Rectal smooth muscle tissue (tissue), 1 donor: Measurements from ENCODE around the gene B4GALT4.

Source experiments
- H3K27ac ChIP-seq: one replicate; pipeline ENCODE4 v1.7.0; 2013; ENCODE audit warnings: low read depth, low read length, inconsistent platforms
- H3K27me3 ChIP-seq: one replicate; pipeline ENCODE4 v1.7.0; 2013; ENCODE audit warnings: low read length; ENCODE audit not compliant: control insufficient read depth, insufficient read depth
- H3K36me3 ChIP-seq: one replicate; pipeline ENCODE4 v1.7.0; 2013; ENCODE audit warnings: low read length; ENCODE audit not compliant: control insufficient read depth, insufficient read depth
- H3K4me1 ChIP-seq: one replicate; pipeline ENCODE4 v1.7.0; 2013; ENCODE audit warnings: low read length; ENCODE audit not compliant: control insufficient read depth, insufficient read depth
- H3K4me3 ChIP-seq: one replicate; pipeline ENCODE4 v1.7.0; 2013; ENCODE audit warnings: low read length
- H3K9ac ChIP-seq: one replicate; pipeline ENCODE4 v1.7.0; 2013; ENCODE audit warnings: low read length

Gene B4GALT4

GRCh38 chr3:119211193-119211592 lies 29.5 kb downstream of the B4GALT4 start:
- H3K36me3 ChIP-seq, result peaks cover 23% of the 10 kb centered on the region
- no peaks in the 10 kb centered on the region for H3K27me3 ChIP-seq
- no peak overlapping the region for H3K27ac ChIP-seq
- H3K4me3 ChIP-seq, result no peak overlapping the region
- H3K9ac ChIP-seq, result no peak overlapping the region
- H3K4me1 ChIP-seq, result no peaks in the 10 kb centered on the region

- no peak overlapping the region for H3K4me3 ChIP-seq
- no peaks in the 10 kb centered on the region for H3K4me1 ChIP-seq
- no peak overlapping the region for H3K9ac ChIP-seq
- H3K27ac ChIP-seq, result no peak overlapping the region
- H3K27me3 ChIP-seq, result no peaks in the 10 kb centered on the region
- H3K36me3 ChIP-seq, result peaks cover 6% of the 10 kb centered on the region
These were observed 33.2 kb downstream of the B4GALT4 start for GRCh38 chr3:119207512-119207875.

GRCh38 chr3:119206611-119207511 lies 33.8 kb downstream of the B4GALT4 start:
- no peak overlapping the region for H3K9ac ChIP-seq
- no peak overlapping the region for H3K4me3 ChIP-seq
- H3K27me3 ChIP-seq, result no peaks in the 10 kb centered on the region
- no peaks in the 10 kb centered on the region for H3K4me1 ChIP-seq
- H3K36me3 ChIP-seq, result peaks cover 2% of the 10 kb centered on the region
- H3K27ac ChIP-seq, result no peak overlapping the region

- H3K4me3 ChIP-seq, result no peak overlapping the region
- no peaks in the 10 kb centered on the region for H3K4me1 ChIP-seq
- peaks cover 2% of the 10 kb centered on the region for H3K36me3 ChIP-seq
- no peak overlapping the region for H3K27ac ChIP-seq
- no peaks in the 10 kb centered on the region for H3K27me3 ChIP-seq
- no peak overlapping the region for H3K9ac ChIP-seq
These were observed 35.0 kb downstream of the B4GALT4 start for GRCh38 chr3:119205685-119206084.

- Histone ChIP-seq H3K4me1 (no peaks in the 10 kb centered on the region), H3K27me3 (no peaks in the 10 kb centered on the region), H3K4me3 (no peak overlapping the region), H3K36me3 (peaks cover 2% of the 10 kb centered on the region), H3K27ac (no peak overlapping the region), H3K9ac (no peak overlapping the region)
These were observed 35.5 kb downstream of the B4GALT4 start for GRCh38 chr3:119205209-119205608.

GRCh38 chr3:119195911-119196310 lies 44.8 kb downstream of the B4GALT4 start:
- Histone ChIP-seq H3K9ac (no peak overlapping the region), H3K4me1 (no peaks in the 10 kb centered on the region), H3K27ac (no peak overlapping the region), H3K36me3 (no peaks in the 10 kb centered on the region), H3K27me3 (no peaks in the 10 kb centered on the region), H3K4me3 (no peak overlapping the region)

GRCh38 chr3:119195151-119195476 lies 45.6 kb downstream of the B4GALT4 start:
- no peaks in the 10 kb centered on the region for H3K27me3 ChIP-seq
- no peaks in the 10 kb centered on the region for H3K4me1 ChIP-seq
- H3K27ac ChIP-seq, result no peak overlapping the region
- H3K36me3 ChIP-seq, result no peaks in the 10 kb centered on the region
- H3K9ac ChIP-seq, result no peak overlapping the region
- H3K4me3 ChIP-seq, result no peak overlapping the region

GRCh38 chr3:119194237-119195150 lies 46.2 kb downstream of the B4GALT4 start:
- H3K36me3 ChIP-seq, result no peaks in the 10 kb centered on the region
- no peak overlapping the region for H3K4me3 ChIP-seq
- no peaks in the 10 kb centered on the region for H3K27me3 ChIP-seq
- H3K27ac ChIP-seq, result no peak overlapping the region
- no peaks in the 10 kb centered on the region for H3K4me1 ChIP-seq
- H3K9ac ChIP-seq, result no peak overlapping the region

- Histone ChIP-seq H3K27me3 (no peaks in the 10 kb centered on the region), H3K9ac (no peak overlapping the region), H3K4me1 (no peaks in the 10 kb centered on the region), H3K27ac (no peak overlapping the region), H3K36me3 (no peaks in the 10 kb centered on the region), H3K4me3 (no peak overlapping the region)
These were observed 48.9 kb downstream of the B4GALT4 start for GRCh38 chr3:119191800-119192199.

- Histone ChIP-seq H3K4me1 (no peaks in the 10 kb centered on the region), H3K36me3 (no peaks in the 10 kb centered on the region), H3K9ac (no peak overlapping the region), H3K27me3 (no peaks in the 10 kb centered on the region), H3K27ac (no peak overlapping the region), H3K4me3 (no peak overlapping the region)
These were observed 53.4 kb downstream of the B4GALT4 start for GRCh38 chr3:119187266-119187665.

- H3K27ac ChIP-seq, result no peak overlapping the region
These were observed 55.7 kb downstream of the B4GALT4 start for GRCh38 chr3:119184796-119185570.

GRCh38 chr3:119184111-119184510 lies 56.6 kb downstream of the B4GALT4 start:
- Histone ChIP-seq H3K9ac (no peak overlapping the region), H3K27ac (no peak overlapping the region), H3K4me1 (no peaks in the 10 kb centered on the region), H3K36me3 (no peaks in the 10 kb centered on the region), H3K27me3 (no peaks in the 10 kb centered on the region), H3K4me3 (no peak overlapping the region)

More at GRCh38 chr3:119184796-119185570, 55.7 kb downstream of the B4GALT4 start:
- Histone ChIP-seq H3K4me3 (no peak overlapping the region), H3K36me3 (no peaks in the 10 kb centered on the region), H3K9ac (no peak overlapping the region), H3K27me3 (no peaks in the 10 kb centered on the region), H3K4me1 (no peaks in the 10 kb centered on the region)
